ENCODE data around the gene TRMT6.

Gene TRMT6

DNA sequence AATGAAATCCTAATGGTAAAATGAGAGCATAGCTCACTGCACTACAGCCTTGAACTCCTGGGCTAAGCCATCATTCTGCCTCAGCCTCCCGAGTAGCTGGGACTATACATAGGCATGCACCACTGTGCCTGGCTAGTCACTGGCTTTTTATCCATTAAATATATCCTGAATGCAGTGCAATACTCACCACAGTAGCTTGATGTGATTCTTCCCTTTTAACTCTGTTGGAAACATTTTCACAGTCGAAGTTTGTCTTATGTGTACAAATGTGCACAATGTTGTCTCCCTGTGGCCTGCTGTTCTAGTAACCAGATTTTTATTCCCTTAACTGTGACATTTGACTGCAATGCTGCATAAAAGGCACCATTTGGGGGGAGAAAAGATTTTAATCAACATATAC lies 56.7 kb downstream of the TRMT6 start:
- no peak for DNase-seq

DNA sequence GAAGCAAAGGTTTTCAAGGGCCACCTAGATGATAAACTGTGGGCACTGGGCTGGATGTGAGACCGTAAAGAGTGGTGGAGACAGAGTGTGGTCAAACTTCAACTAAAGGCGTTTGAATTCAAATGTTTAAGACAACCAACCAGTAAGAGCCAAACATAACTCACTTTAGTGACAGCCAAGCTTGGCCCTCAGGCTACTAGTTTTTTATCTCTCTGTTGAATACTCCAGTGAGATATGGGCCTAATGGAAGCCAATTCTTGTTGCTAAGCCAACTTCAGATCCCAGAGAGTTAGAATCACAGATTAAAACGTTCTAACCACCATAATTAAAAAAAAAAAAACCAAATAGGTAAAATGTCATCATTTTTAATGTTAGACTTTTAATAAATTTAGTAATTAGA lies 57.3 kb downstream of the TRMT6 start:
- no peak for DNase-seq

DNA sequence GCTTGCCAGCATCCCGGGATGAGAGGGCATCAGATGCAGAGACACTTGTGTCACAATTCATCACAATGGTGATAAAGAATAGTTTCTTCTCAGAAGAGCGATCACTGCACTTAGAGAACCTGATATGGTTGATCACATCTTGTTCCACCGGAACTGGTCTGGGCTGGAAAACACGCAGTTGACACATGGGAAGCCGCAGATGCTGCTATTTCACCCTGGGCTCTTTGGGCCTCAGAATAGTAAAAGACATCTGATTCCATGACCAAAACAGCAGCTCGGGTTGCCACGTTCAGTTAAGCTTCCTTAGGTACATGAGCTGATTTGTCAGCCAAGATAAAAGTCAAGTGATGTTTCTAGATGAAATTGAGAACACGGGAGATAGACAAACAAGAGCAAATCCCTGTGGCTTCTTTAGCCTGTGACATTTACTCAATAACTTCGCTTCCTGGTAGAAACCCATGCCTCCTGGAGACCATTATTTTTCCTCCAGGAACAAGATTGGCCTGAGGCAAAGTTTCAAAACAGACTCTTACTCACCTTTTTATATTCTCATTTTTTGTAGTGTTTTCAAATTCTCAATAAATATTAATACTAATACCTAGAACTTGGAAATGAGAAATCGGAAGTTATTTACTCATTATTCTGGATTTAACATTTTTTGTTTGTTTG lies 59.4 kb downstream of the TRMT6 start:
- DNase-seq, result no peak

DNA sequence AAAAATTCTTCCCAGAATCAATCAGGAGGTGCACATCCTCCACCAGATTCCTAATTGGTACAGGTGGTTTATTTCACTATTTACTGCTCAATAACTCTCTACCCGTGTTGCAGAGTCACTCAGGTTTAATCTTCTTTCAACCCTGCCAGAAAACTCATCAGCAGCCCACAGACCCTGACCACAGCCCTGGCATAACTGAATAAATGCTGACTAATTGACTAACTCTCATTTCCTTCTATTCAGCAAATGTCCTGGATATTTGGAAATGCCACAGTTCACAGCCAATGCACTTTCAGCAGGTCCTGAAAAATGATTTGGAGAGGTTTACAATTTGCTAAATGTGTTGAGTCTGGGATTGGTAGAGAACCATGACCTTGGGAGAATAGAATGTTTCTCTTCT lies 62.3 kb downstream of the TRMT6 start:
- no peak for DNase-seq

DNA sequence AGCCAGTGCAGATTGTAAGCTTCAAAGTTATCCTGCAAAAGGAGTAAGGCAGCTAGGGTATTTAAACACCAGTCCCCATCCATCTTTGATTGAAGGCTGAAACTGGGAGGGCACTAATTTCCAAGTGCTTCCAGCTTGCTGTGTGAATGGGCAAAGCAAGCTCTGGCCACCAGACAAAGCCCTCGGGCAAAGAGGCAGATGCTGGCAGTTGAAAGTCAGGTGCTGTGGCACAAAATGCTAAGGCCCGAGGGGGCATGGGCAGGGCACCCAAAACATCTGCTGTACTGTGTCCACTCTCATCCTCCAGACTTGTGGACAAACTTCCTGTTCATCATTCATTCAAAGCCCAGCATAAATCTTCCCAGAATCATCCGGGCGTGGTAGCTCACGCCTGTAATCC lies 62.9 kb downstream of the TRMT6 start:
- DNase-seq, result no peak
